Measurements from ENCODE around the gene BST2.
A peak's percentile ranks its signal among the peaks of the same experiment; 100 is the strongest.

Gene BST2

GRCh38 chr19:17441241-17442021, 36.0 kb upstream of the BST2 start (continued):
- TF ChIP-seq ZNF280C (tag by site-specific recombination; IDR thresholded peaks at IDR 0.05) (no peak), ZNF623 (tag by site-specific recombination; IDR thresholded peaks at IDR 0.05) (no peak), ZNF791 (tag by site-specific recombination; IDR thresholded peaks at IDR 0.05) (no peak), ZNF146 (tag by site-specific recombination; IDR thresholded peaks at IDR 0.05) (peak; percentile 30; the same call in 1 of the 2 replicates), OVOL3 (tag by site-specific recombination; IDR thresholded peaks at IDR 0.05) (no peak), GLI2 (tag by site-specific recombination; IDR thresholded peaks at IDR 0.05; ENCODE audit: borderline replicate concordance, low read depth) (no peak), EGR2 (tag by site-specific recombination; IDR thresholded peaks at IDR 0.05; ENCODE audit: low read depth) (no peak), ZNF518A (tag by site-specific recombination; conservative IDR thresholded peaks at IDR 0.05; ENCODE audit: low read depth) (peak; percentile 31; the same call in 1 of the 2 replicates), ZNF558 (tag by site-specific recombination; IDR thresholded peaks at IDR 0.05) (no peak), PBX3 (CRISPR knock-in tag; IDR thresholded peaks at IDR 0.05) (no peak), ZNF248 (tag by site-specific recombination; IDR thresholded peaks at IDR 0.05) (no peak), ZBTB26 (tag by site-specific recombination; optimal IDR thresholded peaks at IDR 0.05) (no peak), ZNF629 (tag by site-specific recombination; IDR thresholded peaks at IDR 0.05) (0 out of 2 replicates have a peak, but pooled peaks have one; percentile 7), ZBTB20 (tag by site-specific recombination; IDR thresholded peaks at IDR 0.05) (no peak), ZNF792 (tag by site-specific recombination; IDR thresholded peaks at IDR 0.05) (peak; percentile 93), ZNF174 (tag by site-specific recombination; IDR thresholded peaks at IDR 0.05) (no peak), ZNF335 (tag by site-specific recombination; conservative IDR thresholded peaks at IDR 0.05) (no peak), ZNF488 (tag by site-specific recombination; IDR thresholded peaks at IDR 0.05) (no peak), ZNF366 (tag by site-specific recombination; conservative IDR thresholded peaks at IDR 0.05) (peak; percentile 33; the same call in 1 of the 2 replicates), ZNF155 (tag by site-specific recombination; IDR thresholded peaks at IDR 0.05) (no peak), GFI1B (tag by site-specific recombination; IDR thresholded peaks at IDR 0.05) (no peak), ZNF776 (tag by site-specific recombination; IDR thresholded peaks at IDR 0.05; ENCODE audit: borderline replicate concordance) (no peak), REPIN1 (tag by site-specific recombination; IDR thresholded peaks at IDR 0.05; ENCODE audit: low read depth) (no peak), OSR2 (tag by site-specific recombination; IDR thresholded peaks at IDR 0.05) (no peak), SCRT2 (tag by site-specific recombination; IDR thresholded peaks at IDR 0.05) (no peak), ZBTB7A (tag by site-specific recombination; IDR thresholded peaks at IDR 0.05; ENCODE audit: low read depth) (no peak), WT1 (tag by site-specific recombination; IDR thresholded peaks at IDR 0.05) (no peak), ZNF10 (tag by site-specific recombination; IDR thresholded peaks at IDR 0.05) (no peak)
- TF ChIP-seq, protein P1, sequence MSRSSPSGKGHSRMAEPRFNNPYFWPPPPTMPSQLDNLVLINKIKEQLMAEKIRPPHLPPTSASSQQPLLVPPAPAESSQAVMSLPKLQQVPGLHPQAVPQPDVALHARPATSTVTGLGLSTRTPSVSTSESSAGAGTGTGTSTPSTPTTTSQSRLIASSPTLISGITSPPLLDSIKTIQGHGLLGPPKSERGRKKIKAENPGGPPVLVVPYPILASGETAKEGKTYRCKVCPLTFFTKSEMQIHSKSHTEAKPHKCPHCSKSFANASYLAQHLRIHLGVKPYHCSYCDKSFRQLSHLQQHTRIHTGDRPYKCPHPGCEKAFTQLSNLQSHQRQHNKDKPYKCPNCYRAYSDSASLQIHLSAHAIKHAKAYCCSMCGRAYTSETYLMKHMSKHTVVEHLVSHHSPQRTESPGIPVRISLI (tag by site-specific recombination; IDR thresholded peaks at IDR 0.05), result peak; percentile 37; the same call in 1 of the 2 replicates

All from HEK293 (cell line).